NCI-H1436 treated with DMSO at 0.1 percent for 48 hours (cell line): Measurements from ENCODE around the gene NRSN2.
"Not testable (repeated sequence)": the region's sequence is repeated elsewhere in the genome, so short reads cannot be mapped to it uniquely, and the experiment has no call there.

Experiments used
- DNase-seq: peaks from one replicate; lab custom pipeline; 2025; lab: John Stamatoyannopoulos, UW

NRSN2 gene

GRCh38 chr20:375265-375889 is 28.5 kb downstream of the NRSN2 start:
- DNase-seq: no peak

DNA sequence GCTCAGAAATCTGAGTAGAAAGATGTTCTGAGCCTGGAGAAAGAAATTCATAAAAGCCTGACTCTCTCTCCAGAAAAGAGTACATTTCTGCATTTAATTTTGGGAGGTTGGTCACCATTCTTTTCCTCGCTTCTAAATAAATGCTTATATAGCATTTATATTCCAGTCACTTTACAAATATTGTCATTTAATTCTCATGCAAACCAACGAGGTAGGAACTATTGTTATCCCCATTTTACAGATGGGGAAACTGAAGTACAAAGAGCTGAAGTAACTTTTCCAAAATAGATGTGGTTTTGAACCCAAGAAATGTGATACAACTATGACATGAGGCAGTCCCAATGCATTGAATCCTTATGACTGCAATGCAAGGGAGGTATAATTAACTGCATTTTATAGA is 29.2 kb downstream of the NRSN2 start:
- no peak for DNase-seq

GRCh38 chr20:376750-377149 is 29.8 kb downstream of the NRSN2 start:
- no peak for DNase-seq

DNA sequence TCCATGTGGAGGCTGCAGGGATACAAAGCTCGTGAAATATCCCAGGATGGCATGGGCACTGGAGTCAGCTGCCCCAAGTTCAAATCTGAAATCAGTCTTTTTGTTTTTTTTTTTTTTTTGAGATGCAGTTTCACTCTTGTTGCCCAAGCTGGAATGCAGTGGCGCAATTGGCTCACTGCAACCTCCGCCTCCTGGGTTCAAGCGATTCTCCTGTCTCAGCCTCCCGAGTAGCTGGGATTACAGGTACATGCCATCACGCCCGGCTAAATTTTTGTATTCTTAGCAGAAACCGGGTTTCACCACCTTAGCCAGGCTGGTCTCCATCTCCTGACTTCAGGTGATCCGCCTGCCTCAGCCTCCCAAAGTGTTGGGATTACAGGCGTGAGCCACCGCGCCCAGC is 30.7 kb downstream of the NRSN2 start:
- DNase-seq: not testable (repeated sequence)

DNA sequence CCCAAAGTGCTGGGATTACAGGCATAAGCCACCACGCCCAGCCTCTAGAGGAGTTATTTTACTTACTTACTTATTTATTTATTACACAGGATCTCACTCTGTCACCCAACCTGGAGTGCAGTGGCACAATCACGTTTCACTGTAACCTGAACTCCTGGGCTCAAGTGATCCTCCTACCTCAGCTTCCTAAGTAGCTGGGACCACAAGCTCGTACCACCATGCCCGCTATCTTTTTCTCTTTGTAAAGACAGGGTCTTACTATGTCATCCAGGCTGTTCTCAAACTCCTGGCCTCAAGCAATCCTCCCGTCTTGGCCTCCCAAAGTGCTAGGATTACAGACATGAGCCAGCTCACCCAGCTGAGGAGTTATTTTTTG is 32.0 kb downstream of the NRSN2 start:
- DNase-seq: no peak

- DNase-seq: no peak
These were observed 34.1 kb downstream of the NRSN2 start for GRCh38 chr20:380763-381580.

DNA sequence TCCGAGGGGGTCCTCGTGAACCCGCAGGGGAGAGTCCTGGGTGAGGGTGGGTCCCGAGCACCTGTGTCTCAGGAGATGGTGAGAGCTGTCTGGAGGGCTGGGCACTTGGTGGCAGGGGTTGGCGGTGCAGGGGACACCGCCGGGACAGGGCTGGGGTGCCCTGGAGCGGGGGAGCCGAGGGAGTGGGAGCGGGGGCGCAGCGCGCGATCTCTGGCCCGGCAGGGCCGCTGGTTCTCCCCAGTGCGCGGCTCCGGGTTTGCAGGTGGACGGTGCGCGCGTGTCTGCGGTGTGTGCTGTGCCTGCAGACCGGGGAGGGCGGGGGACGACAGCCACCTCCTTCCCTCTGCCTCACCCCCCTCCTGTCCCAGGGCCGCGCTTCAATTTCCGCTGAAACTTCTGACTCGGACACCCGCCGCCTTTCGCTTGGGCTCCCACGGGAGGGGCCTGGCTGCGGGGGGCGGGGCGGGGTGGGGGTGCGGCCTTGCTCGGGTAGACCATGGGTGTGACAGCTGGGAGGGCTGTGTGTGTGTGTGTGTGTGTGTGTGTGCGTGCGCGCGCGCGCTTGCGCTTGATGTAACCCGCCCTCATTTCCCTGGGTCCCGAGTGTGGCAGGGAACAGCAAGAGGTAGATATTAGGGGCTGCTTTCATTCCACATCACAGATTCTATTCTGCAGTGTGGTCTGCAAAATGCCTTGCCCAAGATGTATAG is 34.8 kb downstream of the NRSN2 start:
- DNase-seq: no peak

DNA sequence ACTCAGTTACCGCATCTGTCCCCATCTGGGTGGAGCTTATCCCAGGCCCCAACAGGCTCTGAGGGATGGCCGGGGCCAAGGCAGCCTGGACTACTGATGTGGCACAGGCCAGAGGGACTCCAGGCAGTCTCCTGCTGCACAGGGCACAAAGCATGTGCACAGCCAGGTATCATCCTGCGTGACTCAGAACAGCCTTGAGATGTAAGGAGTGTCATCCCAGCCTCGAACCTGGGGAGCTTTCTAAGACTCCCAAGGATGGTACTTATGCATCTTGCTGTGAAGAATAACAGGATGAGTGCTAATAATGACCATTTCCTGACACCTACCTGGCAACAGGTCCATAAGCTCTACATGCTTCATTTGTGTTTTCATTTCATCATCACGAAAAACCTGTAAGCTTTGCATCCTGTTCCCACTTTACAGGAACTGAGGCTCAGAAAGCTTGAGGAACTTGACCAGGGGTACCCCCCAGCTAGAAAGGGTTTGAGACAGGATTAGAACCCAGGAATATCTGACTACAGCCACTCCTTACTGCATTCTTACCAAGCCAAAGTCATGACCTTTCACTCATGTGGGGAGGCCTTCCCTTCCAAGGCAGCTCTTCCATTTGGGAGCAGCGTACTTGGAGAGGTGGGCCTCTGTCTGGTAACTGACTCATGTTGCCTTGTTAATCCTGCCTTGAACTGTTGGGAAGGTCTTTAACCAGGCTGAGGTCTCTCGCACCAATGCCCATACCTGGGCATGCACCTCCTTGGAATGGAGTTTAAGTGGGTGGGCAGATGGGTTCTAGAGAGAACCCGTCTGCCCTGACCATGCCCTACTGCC is 35.6 kb downstream of the NRSN2 start:
- no peak for DNase-seq

- no peak for DNase-seq
These were observed 37.0 kb downstream of the NRSN2 start for GRCh38 chr20:383889-384288.

- no peak for DNase-seq
These were observed 37.8 kb downstream of the NRSN2 start for GRCh38 chr20:384723-385122.

DNA sequence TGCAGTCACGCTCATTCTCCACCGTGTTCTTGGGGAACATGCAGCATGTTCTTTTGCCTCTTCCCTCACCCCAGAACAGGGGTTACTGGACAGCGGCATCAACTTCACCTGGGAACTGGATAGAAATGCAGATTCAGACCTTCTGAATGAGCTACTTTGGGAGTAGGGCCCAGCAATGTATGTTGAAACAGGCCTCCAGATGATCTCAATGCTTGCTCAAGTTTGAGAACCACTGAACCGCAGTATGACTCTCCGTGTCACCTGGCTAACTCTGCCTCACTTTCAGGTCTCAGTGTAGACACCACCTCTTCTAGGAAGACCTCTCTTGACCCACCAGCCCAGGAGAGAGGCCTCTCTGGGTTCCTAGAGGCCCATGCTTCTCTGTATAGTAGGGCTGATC is 38.5 kb downstream of the NRSN2 start:
- no peak for DNase-seq

- DNase-seq: not testable (repeated sequence)
These were observed 39.7 kb downstream of the NRSN2 start for GRCh38 chr20:386634-387033.

GRCh38 chr20:387520-387919 is 40.6 kb downstream of the NRSN2 start:
- no peak for DNase-seq

DNA sequence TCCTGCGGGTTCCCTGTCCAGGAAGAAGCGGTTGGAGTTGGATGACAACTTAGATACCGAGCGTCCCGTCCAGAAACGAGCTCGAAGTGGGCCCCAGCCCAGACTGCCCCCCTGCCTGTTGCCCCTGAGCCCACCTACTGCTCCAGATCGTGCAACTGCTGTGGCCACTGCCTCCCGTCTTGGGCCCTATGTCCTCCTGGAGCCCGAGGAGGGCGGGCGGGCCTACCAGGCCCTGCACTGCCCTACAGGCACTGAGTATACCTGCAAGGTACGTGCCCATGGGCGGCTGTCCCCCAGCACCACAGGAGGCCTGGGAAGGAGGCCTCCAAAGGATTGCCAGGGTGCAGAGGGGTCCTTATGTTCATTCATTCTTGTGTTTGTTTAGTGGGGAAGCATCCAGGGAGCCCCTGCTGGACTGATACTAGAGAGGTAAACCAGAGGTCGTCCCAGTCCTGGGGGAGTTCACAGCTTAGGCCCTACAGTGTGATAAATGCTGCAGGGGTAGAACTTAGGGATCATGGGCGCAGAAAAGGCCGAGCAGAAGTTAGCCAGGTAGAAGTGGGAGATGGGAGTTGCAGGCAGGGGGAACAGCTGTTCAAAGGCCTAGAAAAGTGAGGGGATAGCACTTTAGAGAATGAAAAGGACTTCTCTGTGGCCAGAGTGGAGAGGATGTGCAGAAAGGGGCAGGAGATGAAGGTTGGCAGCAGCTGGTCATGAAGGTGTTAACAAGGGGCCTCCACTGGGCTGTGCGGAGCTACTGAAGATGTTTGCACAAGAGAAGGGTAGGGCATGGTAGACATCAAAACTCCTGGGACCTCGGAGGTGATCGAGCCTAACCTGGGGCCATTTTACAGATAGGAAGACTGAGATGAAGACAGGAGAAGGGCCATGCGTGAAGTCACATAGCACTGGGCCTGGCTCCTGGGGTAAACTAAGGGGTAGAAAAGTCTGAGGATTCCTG is 41.4 kb downstream of the NRSN2 start:
- no peak for DNase-seq

GRCh38 chr20:389220-389619 is 42.3 kb downstream of the NRSN2 start:
- DNase-seq: no peak

GRCh38 chr20:391041-391711 is 44.3 kb downstream of the NRSN2 start:
- DNase-seq: no peak

DNA sequence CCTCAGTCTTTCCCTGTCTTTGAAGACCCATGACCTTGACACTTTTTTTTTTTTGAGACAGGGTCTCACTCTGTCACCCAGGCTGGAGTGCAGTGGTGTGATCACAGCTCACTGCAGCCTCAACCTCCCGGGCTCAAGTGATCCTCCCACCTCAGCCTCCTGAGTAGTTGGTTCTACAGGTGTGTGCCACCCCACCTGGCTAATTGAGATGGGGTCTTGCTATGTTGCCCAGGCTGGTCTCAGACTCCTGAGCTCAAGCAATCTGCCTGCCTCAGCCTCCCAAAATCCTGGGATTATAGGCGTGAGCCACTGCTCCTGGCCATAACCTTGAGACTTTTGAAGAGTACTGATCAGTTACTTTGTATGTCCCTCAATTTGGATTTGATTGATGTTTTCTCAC is 46.4 kb downstream of the NRSN2 start:
- DNase-seq: not testable (repeated sequence)

DNA sequence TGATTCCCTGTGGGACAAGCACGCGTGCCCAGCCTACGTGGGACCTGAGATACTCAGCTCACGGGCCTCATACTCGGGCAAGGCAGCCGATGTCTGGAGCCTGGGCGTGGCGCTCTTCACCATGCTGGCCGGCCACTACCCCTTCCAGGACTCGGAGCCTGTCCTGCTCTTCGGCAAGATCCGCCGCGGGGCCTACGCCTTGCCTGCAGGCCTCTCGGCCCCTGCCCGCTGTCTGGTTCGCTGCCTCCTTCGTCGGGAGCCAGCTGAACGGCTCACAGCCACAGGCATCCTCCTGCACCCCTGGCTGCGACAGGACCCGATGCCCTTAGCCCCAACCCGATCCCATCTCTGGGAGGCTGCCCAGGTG is 49.3 kb downstream of the NRSN2 start:
- no peak for DNase-seq

- no peak for DNase-seq
These were observed 49.9 kb downstream of the NRSN2 start for GRCh38 chr20:396619-397431.
